Mammary epithelial cell (primary cell): ENCODE data around the gene FRY.

ENCODE experiments used
- EZH2 ChIP-seq: IDR thresholded peaks from 2 replicates; pipeline ENCODE4 v1.6.1; 2012; ENCODE audit warnings: low read length, inconsistent platforms, borderline replicate concordance
- TF ChIP-seq, protein P1 (sequence below), 2 donors: IDR thresholded peaks in 1 of 2; conservative IDR thresholded peaks in 1 of 2; 2 replicates each; pipeline ENCODE4 v1.5.1; 2011 to 2012; ENCODE audit warnings: inconsistent platforms in 2 of 2, low read length in 2 of 2, mild to moderate bottlenecking in 2 of 2, control low read depth in 1 of 2, low read depth in 1 of 2; ENCODE audit not compliant: insufficient read depth in 1 of 2; ENCODE audit errors: extremely low read depth in 1 of 2

DNA sequence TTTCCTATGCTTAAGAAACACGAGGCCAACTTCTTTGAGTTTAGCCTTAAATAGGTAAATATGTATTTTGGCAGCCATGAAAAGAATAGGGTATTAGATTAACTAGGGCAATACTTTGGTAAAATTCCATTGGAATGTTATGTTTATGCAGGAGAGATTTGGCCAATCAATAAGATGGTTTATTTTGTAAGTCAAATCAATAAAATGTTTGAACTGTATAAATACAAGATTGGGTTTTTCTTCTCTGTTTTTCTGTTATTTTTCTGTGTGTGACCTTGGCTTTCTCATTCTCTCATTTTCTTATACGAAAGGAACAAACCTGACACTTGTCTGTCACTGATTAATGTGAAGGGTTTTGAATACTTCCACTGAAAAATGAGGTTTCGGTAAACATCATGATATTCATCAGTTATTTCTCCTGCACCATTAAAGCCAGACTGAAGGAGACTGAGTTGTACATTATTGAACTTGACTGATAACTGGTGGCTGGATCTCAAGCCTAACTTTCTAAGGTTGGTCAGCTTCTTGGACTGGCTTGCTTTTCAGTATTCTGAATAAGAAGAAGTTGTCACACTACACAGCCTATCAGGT lies 8.6 kb downstream of the FRY start:
- no peak for TF ChIP-seq EZH2
- TF ChIP-seq, protein P1, sequence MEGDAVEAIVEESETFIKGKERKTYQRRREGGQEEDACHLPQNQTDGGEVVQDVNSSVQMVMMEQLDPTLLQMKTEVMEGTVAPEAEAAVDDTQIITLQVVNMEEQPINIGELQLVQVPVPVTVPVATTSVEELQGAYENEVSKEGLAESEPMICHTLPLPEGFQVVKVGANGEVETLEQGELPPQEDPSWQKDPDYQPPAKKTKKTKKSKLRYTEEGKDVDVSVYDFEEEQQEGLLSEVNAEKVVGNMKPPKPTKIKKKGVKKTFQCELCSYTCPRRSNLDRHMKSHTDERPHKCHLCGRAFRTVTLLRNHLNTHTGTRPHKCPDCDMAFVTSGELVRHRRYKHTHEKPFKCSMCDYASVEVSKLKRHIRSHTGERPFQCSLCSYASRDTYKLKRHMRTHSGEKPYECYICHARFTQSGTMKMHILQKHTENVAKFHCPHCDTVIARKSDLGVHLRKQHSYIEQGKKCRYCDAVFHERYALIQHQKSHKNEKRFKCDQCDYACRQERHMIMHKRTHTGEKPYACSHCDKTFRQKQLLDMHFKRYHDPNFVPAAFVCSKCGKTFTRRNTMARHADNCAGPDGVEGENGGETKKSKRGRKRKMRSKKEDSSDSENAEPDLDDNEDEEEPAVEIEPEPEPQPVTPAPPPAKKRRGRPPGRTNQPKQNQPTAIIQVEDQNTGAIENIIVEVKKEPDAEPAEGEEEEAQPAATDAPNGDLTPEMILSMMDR (conservative IDR thresholded peaks at IDR 0.05 in 1 of 2, IDR thresholded peaks at IDR 0.05 in 1 of 2; ENCODE audit: extremely low read depth in 1 of 2, insufficient read depth in 1 of 2, low read depth in 1 of 2, low read length in 2 of 2): no peak
